Measurements from ENCODE around the gene ATAT1.
"Not testable (repeated sequence)": the region's sequence is repeated elsewhere in the genome, so short reads cannot be mapped to it uniquely, and the experiment has no call there.

Gene ATAT1

GRCh38 chr6:30647242-30648116 lies 20.8 kb downstream of the ATAT1 start:
- no peak for FAIRE-seq
- DNase-seq (ENCODE audit: low spot score), result peak; percentile 31

DNA sequence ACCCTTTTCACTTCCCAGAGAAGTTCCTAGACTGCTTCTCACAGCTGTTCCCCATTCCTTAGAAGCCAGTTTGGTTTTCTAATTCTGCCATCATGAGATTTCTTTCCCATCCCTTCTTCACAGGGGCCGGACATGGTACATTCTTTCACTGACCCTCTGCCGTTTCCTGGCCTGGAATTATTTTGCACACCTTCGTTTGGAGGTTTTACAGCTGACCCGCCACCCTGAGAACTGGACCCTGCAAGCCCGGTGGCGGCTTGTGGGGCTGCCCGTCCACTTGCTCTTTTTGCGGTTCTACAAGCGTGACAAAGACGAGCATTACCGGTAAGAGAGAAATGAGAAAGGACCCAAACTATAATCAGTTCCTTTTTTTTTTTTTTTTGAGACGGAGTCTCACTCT lies 24.5 kb downstream of the ATAT1 start:
- FAIRE-seq (no peak), DNase-seq (ENCODE audit: low spot score) (no peak)

DNA sequence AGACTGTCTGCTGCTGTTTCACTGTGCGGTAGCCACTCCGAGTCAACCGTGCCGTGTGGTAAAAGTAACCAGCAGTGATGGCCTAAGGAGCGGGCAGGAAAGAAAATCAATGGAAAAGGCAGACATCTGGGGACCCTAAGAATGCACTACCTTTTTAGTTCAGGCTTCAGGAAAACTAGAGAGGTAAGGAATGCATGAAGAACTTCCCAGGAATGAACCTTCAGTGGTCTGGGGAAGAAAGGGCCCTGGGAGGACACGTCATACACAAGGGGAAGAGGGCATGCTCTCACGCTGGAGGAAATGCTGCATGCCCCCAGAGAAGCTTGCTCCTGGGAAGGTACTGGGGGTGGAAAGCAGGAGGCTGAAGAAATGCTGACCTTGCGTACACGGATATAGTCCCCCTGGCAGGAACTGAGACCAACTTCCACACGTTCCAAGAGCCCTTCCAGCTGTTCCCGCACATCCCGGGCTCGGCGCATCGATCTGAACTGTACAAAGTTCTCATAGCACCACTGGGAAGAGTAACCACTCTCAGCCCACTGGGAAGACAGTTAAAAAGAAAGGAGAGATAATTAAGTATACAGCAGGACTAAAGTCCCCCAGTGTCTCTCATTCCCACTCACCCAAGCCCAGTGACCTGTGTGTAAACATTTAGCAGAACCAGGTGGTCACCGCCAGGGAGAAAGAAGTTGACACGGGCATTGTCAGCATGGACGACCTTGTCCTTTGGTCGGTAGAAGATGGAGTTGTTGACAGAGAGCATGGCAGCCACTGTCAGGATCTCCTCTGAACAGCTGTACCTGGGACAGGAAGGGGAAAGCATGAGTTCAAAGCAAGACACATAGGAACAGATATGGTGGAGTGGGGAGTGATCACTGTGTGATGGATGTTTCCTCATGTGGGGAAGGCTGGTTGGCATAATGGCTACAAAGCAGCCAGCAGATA lies 28.4 kb downstream of the ATAT1 start:
- no peak for DNase-seq (ENCODE audit: low spot score)
- no peak for FAIRE-seq

GRCh38 chr6:30655743-30656094 lies 29.0 kb downstream of the ATAT1 start:
- no peak for FAIRE-seq
- DNase-seq (ENCODE audit: low spot score), result no peak

DNA sequence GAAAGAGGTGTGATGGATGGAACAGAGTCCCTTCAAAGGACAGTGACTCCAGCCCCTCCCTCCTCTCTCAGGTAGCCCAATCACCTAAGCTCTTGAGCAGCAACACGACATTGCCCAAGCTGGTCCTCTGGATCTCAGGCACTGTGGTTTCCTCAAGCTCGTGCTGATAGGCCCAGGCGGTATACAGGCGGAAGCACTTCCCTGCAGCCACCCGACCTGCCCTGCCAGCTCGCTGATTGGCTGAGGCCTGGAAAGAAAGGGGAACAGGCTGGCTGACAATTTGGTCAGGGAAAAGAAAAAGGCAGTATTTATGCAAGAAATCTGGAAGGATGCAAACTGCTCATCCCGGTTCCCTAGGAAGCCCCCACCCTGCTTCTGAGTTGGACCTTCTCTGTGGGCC lies 29.8 kb downstream of the ATAT1 start:
- no peak for DNase-seq (ENCODE audit: low spot score)
- no peak for FAIRE-seq

DNA sequence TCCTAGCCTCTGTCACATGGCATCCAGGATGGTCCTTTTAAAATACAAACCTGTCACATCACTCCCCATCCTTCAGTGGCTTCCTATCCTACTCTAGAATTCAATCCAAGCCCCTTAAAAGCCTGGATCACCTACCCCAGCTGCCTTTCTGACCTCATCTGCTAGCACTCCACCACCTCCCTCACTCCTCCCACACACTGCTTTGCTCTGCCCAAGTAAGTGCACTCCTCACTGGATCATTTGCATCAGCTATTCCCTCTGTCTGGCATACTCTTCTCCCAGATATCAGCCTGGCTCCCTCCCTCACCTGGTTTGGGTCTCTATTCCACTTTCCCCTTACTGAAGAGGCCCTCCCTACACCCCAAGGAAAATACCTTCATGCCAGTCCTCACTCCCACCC lies 30.8 kb downstream of the ATAT1 start:
- DNase-seq (ENCODE audit: low spot score) (no peak), FAIRE-seq (no peak)

DNA sequence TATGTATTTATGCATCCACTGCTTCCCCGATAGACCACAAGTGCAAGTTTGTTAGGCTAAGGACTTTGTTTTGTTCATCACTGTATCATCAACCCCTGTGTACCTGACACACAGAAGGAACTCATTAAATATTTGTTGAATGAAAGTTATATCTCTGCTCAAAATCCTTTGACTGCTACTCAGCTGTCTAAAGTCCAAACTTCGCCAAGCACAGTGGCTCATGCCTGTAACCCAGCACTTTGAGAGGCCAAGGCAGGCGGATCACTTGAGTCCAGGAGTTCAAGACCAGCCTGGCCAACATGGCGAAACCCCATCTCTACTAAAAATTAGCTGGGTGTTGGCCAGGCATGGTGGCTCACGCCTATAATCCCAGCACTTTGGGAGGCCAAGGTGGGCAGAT lies 31.2 kb downstream of the ATAT1 start:
- FAIRE-seq; DNase-seq (ENCODE audit: low spot score): not testable (repeated sequence)

DNA sequence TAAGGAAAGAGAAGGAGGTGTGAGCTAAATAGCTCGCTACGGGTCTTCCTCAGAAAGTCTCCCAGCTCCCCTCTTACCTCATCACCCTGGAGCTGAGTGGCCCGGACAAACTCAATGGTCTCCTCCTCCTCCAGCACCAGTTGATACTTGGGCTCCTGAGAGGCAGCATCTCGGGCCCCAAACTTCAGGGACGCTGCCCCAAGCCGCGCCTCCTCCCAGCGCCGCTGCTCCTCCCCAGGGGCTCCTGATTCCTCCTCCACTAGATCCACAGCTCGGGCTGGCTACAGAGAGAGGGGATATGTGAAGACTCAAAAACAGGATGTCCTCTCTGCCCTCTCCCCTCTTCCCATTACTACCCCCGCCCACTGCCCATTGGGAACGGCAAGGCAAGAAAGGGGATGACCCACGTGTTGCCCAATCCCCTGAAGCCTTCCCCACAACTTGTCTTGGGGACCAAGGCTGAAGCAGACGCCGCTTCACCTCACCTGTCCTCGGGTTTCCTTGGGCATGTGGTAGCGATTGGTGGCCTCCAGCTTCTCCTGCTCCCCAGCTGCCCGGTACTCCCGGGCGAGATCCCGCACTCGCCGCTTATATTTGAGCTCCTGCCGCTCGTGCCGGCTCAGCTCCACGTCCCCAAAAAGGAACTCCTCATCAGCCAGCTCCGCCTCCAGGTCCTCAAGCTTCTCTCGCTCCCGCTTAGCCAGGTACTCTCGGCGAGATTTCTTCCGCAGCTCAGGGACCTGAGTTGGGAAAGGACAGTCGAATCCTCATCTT lies 38.5 kb downstream of the ATAT1 start:
- FAIRE-seq (no peak), DNase-seq (ENCODE audit: low spot score) (no peak)

DNA sequence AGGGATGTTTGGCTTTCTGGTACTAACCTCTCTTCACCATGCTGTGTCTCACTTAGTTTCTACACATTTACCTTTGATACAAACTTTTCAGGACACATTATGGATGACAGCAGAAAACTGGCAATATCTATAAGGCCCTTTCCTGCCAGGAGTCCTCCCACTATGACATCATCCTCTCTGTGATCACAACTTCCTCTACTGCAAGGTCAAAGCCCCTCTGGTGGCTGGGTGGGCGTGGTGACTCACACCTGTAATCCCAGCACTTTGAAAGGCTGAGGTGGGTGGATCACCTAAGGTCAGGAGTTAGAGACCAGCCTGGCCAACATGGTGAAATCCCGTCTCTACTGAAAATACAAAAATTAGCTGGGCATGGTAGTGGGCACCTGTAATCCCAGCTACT lies 39.6 kb downstream of the ATAT1 start:
- not testable (repeated sequence) for DNase-seq (ENCODE audit: low spot score); FAIRE-seq

GRCh38 chr6:30670760-30671527 lies 44.3 kb downstream of the ATAT1 start:
- no peak for FAIRE-seq
- DNase-seq (ENCODE audit: low spot score), result no peak

DNA sequence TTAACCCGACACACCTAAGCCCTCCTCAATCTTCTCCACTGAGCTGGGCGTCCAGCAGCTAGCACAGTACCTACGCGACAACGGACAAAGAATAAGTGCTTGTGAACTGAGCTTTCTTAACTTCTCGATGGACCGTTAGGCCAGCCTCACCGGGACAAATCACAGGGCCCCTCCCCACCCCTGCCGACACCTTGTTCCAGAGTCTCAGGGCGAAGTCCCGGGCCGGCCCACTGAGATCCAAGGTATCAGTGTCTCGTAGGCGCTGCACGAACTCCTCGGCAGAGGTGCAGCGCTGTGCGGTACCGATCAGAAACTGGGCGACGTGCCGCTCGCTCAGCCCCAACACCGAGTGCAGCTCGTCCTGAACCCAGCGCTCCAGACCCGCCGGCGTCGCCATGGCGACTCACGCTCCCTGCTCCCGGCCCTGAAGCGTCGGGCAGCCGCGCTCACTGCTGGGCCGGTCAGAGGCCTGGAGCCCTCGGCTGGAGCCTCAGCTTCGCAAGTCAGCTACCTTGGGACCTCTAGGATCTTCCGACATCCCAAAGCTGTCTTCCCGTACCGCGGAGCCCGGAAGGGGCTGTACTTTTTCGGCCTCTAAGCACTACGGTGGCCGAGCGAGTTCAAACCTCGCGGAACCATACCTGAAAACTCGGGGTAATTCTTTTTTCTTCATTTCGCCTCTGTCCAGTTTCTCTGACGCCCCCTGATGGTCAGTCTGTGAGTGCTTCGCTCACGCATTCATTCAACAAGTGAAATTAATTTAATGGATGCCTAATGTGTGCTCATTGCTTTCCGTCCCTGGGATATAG lies 46.0 kb downstream of the ATAT1 start, which contains the start of gene DHX16:
Gene DHX16, minus strand, starts transcription at position 562 of the 809 bp plus-strand sequence. Its CDS starts 165 bp downstream, at position 397.
- FAIRE-seq (peak; percentile 85), DNase-seq (ENCODE audit: low spot score) (peak; percentile 92)

DNA sequence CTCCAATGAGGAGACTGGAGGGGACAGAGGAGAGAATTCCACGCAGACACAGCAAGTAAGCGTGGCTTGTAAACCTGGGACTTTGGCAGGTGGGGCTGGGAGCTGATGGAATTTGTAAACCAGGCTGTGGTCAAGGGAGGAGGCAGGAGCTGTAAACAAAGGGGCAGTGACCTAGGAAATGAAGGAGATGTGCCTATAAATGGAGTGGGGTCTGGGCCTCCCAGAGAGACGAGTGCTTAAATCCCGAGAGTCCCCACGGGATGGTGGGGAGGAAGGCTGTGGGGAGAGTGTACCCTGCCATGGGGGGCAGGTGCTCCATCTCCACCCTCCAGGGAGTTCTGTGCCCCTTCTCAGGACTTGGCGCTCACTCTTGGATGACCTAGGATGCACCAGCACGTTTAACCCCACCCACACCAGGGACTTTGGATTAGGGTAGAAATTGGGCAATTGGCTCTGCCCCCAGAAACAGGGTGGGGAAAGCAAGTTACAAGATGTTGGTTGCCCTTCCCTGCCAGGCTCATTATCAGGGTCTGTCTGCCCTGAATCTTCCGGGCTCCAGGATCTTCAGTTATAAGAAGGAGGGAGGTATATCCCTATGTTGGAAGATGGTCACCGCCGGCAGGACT lies 50.1 kb downstream of the ATAT1 start:
- FAIRE-seq (no peak), DNase-seq (ENCODE audit: low spot score) (no peak)

GRCh38 chr6:30678964-30679726 lies 52.5 kb downstream of the ATAT1 start:
- DNase-seq (ENCODE audit: low spot score) (peak; percentile 37), FAIRE-seq (no peak)

- FAIRE-seq (no peak), DNase-seq (ENCODE audit: low spot score) (no peak)
Measured at GRCh38 chr6:30679765-30680535, 53.3 kb downstream of the ATAT1 start.

DNA sequence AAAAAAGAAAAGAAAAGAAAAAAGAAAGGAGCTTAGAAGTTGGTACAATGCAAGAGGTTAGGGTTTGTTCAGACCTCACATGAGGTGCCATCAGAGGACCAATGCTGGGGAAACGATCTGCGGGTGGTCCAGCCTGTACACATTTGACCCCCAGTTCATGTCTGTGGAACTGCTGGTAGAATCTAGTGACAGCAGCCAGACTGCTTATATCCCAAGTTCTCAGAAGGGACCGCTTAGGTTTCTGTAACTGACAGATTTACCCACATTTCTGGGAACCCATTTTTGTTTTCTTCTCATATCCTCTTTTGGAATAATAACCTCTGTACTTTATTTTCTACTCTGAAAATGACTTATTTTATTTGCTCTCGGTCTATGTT lies 55.1 kb downstream of the ATAT1 start:
- no peak for DNase-seq (ENCODE audit: low spot score)
- no peak for FAIRE-seq

GRCh38 chr6:30682143-30683117 lies 55.8 kb downstream of the ATAT1 start:
- DNase-seq (ENCODE audit: low spot score), result peak; percentile 79
- FAIRE-seq, result peak; percentile 58
